H1 (cell line): ENCODE data around the gene UBE2B. TPM values are rescaled to one million over a fixed set of nuclear protein-coding genes. Genes with fewer than 3 reads are reported as not detected.

Experiments used
- CTCF ChIA-PET: fragments of 300-600 bp; sonication (Branson Sonifier 250); formaldehyde crosslinking; loops from one replicate; lab custom pipeline; 2021; ENCODE audit not compliant: partially characterized antibody; lab: Charles Lee
- POLR2A ChIA-PET: fragments of 300-600 bp; sonication (Branson Sonifier 250); formaldehyde crosslinking; loops from one replicate; lab custom pipeline; 2021; ENCODE audit warnings: inconsistent platforms; ENCODE audit not compliant: partially characterized antibody; lab: Charles Lee
- DNase-seq, 2 experiments: peaks; one replicate each; pipeline versions ENCODE4 v3.0.0 to v3.0.0-alpha.2; 2010 to 2022; ENCODE audit warnings: low spot score in 2 of 2, low read depth in 1 of 2, mixed read lengths in 1 of 2
- FAIRE-seq: peaks from 2 replicates; lab custom pipeline; 2011; peaks lifted over from hg19 to GRCh38; lab: Jason Lieb, UNC
- H2AFZ ChIP-seq: 2 replicates; pipeline ENCODE4 v1.8.1; 2012; ENCODE audit warnings: low read length, inconsistent platforms
- H2AK5ac ChIP-seq: 2 replicates; pipeline ENCODE4 v1.6.1; 2013; ENCODE audit warnings: low read depth, low read length
- H2BK120ac ChIP-seq: replicated peaks from 2 replicates; pipeline ENCODE3; 2013; ENCODE audit warnings: low read depth, low read length, inconsistent platforms
- H2BK12ac ChIP-seq: 2 replicates; pipeline ENCODE4 v1.6.1; 2013; ENCODE audit warnings: low read depth, low read length
- H2BK15ac ChIP-seq: 2 replicates; pipeline ENCODE4 v1.6.1; 2013; ENCODE audit warnings: low read length
- H2BK20ac ChIP-seq: 2 replicates; pipeline ENCODE4 v1.6.1; 2013; ENCODE audit warnings: low read length
- H2BK5ac ChIP-seq: 2 replicates; pipeline ENCODE4 v1.6.1; 2013; ENCODE audit warnings: low read depth, low read length
- H3K14ac ChIP-seq: 2 replicates; pipeline ENCODE4 v1.6.1; 2013; ENCODE audit warnings: inconsistent platforms; ENCODE audit not compliant: insufficient read length
- H3K18ac ChIP-seq: 2 replicates; pipeline ENCODE4 v1.6.1; 2013; ENCODE audit warnings: low read length; ENCODE audit errors: extremely low read depth
- H3K23ac ChIP-seq: 2 replicates; pipeline ENCODE4 v1.6.1; 2013; ENCODE audit warnings: inconsistent platforms; ENCODE audit not compliant: insufficient read length
- H3K23me2 ChIP-seq: 2 replicates; pipeline ENCODE4 v1.6.1; 2013; ENCODE audit warnings: low read depth, low read length
- H3K27ac ChIP-seq: 2 replicates; pipeline ENCODE4 v1.6.1; 2011; ENCODE audit warnings: low read depth, low read length, inconsistent platforms
- H3K27me3 ChIP-seq, 4 experiments: replicated peaks in 1 of 4; 1 replicate in 1 of 4; 2 replicates in 3 of 4; pipeline versions ENCODE4 v1.6.1 to v1.8.1; 2011 to 2013; ENCODE audit warnings: low read length in 3 of 4, mild to moderate bottlenecking in 3 of 4, inconsistent platforms in 2 of 4, mixed read lengths in 2 of 4, moderate library complexity in 1 of 4; ENCODE audit not compliant: control insufficient read depth in 3 of 4, insufficient read depth in 3 of 4; ENCODE audit errors: extremely low read depth in 1 of 4
- H3K36me3 ChIP-seq, 4 experiments: 2 replicates each; pipeline versions ENCODE4 v1.6.1 to v1.8.1; 2011 to 2013; ENCODE audit warnings: mild to moderate bottlenecking in 4 of 4, low read length in 3 of 4, moderate library complexity in 2 of 4, control low read depth in 1 of 4, inconsistent platforms in 1 of 4; ENCODE audit not compliant: insufficient read depth in 4 of 4, control insufficient read depth in 2 of 4
- H3K4ac ChIP-seq: replicated peaks from 2 replicates; pipeline ENCODE3; 2013; ENCODE audit warnings: low read length, low read depth, mixed read lengths, inconsistent platforms; ENCODE audit not compliant: insufficient read length
- H3K4me1 ChIP-seq, 4 experiments: replicated peaks in 1 of 4; 1 replicate in 1 of 4; 2 replicates in 3 of 4; pipeline versions ENCODE4 v1.6.1 to v1.8.1; 2011 to 2013; ENCODE audit warnings: low read length in 3 of 4, inconsistent platforms in 2 of 4, mixed read lengths in 1 of 4; ENCODE audit not compliant: insufficient read depth in 4 of 4, control insufficient read depth in 3 of 4
- H3K4me2 ChIP-seq, 2 experiments: 2 replicates each; pipeline versions ENCODE4 v1.6.1 to v1.8.1; 2011 to 2013; ENCODE audit warnings: low read depth in 2 of 2, low read length in 2 of 2, control low read depth in 1 of 2, inconsistent platforms in 1 of 2, mild to moderate bottlenecking in 1 of 2; ENCODE audit not compliant: insufficient read depth in 1 of 2
- H3K4me3 ChIP-seq, 4 experiments: fragments of 200-600, 300-600 bp in 1 of 4; sonication (generic), shearing (Covaris generic), sonication (Bioruptor Twin) in 1 of 4; 2 replicates each; pipeline versions ENCODE4 v1.5.1 to v1.8.1; 2011 to 2016; ENCODE audit warnings: low read length in 4 of 4, low read depth in 3 of 4, control low read depth in 2 of 4, inconsistent platforms in 2 of 4, mild to moderate bottlenecking in 2 of 4, mixed read lengths in 1 of 4, moderate library complexity in 1 of 4; ENCODE audit not compliant: insufficient read depth in 2 of 4; ENCODE audit errors: extremely low read depth in 1 of 4
- H3K56ac ChIP-seq: replicated peaks from 2 replicates; pipeline ENCODE3; 2013; ENCODE audit warnings: low read depth, mild to moderate bottlenecking, mixed read lengths, low read length, inconsistent platforms; ENCODE audit not compliant: insufficient read length
- H3K79me1 ChIP-seq: 2 replicates; pipeline ENCODE4 v1.6.1; 2013; ENCODE audit warnings: low read depth, low read length, control low read depth
- H3K79me2 ChIP-seq, 2 experiments: 2 replicates each; pipeline versions ENCODE4 v1.6.1 to v1.8.1; 2012 to 2013; ENCODE audit warnings: low read length in 2 of 2, mild to moderate bottlenecking in 2 of 2, inconsistent platforms in 1 of 2; ENCODE audit not compliant: insufficient read depth in 2 of 2, control insufficient read depth in 1 of 2
- H3K9ac ChIP-seq, 4 experiments: replicated peaks in 1 of 4; 1 replicate in 1 of 4; 2 replicates in 3 of 4; pipeline versions ENCODE4 v1.6.1 to v1.8.1; 2011 to 2013; ENCODE audit warnings: low read depth in 3 of 4, low read length in 3 of 4, control low read depth in 2 of 4, mild to moderate bottlenecking in 2 of 4, moderate library complexity in 2 of 4, inconsistent platforms in 1 of 4; ENCODE audit errors: extremely low read depth in 1 of 4
- H3K9me3 ChIP-seq, 2 experiments: 2 replicates each; pipeline versions ENCODE4 v1.6.1 to v1.8.1; 2012 to 2013; ENCODE audit warnings: mild to moderate bottlenecking in 2 of 2, moderate library complexity in 2 of 2, control low read depth in 1 of 2, inconsistent platforms in 1 of 2, low read depth in 1 of 2, low read length in 1 of 2, mixed read lengths in 1 of 2; ENCODE audit not compliant: insufficient read depth in 2 of 2
- H4K20me1 ChIP-seq, 2 experiments: replicated peaks in 1 of 2; 2 replicates each; pipeline versions ENCODE3 to v1.8.1; 2011 to 2013; ENCODE audit warnings: inconsistent platforms in 2 of 2, low read length in 2 of 2, mild to moderate bottlenecking in 1 of 2; ENCODE audit not compliant: insufficient read depth in 2 of 2, control insufficient read depth in 1 of 2
- H4K5ac ChIP-seq: 2 replicates; pipeline ENCODE4 v1.6.1; 2013; ENCODE audit warnings: low read length, low read depth, mixed read lengths, inconsistent platforms; ENCODE audit not compliant: insufficient read length
- H4K8ac ChIP-seq: 2 replicates; pipeline ENCODE4 v1.8.0; 2013; ENCODE audit warnings: mild to moderate bottlenecking, moderate library complexity, low read length, inconsistent platforms; ENCODE audit not compliant: insufficient read depth; ENCODE audit errors: extremely low read depth
- H4K91ac ChIP-seq: replicated peaks from 2 replicates; pipeline ENCODE3; 2013; ENCODE audit warnings: low read length, mixed read lengths, inconsistent platforms; ENCODE audit not compliant: insufficient read length
- CBX5 ChIP-seq: fragments of 300-800, 300-1000 bp; sonication (generic); IDR thresholded peaks from 2 replicates; pipeline ENCODE4 v1.7.1; 2016; ENCODE audit warnings: antibody characterized with exemption, low read length, low read depth
- CREB1 ChIP-seq: IDR thresholded peaks from 2 replicates; pipeline ENCODE4 v1.6.1; 2012; ENCODE audit warnings: inconsistent platforms
- FOSL1 ChIP-seq: IDR thresholded peaks from 2 replicates; pipeline ENCODE4 v1.6.1; 2011; ENCODE audit warnings: mild to moderate bottlenecking, low read depth, low read length, moderate library complexity; ENCODE audit not compliant: insufficient read depth
- GTF2F1 ChIP-seq: IDR thresholded peaks from 2 replicates; pipeline ENCODE4 v1.6.1; 2012; ENCODE audit warnings: low read depth, low read length, improper control_type of control experiment, borderline replicate concordance
- HDAC2 ChIP-seq, 2 experiments: fragments of 300-600 bp in 1 of 2; sonication (generic) in 1 of 2; IDR thresholded peaks; 2 replicates each; pipeline ENCODE4 v1.6.1; 2011 to 2012; ENCODE audit warnings: low read depth in 2 of 2, low read length in 2 of 2, mild to moderate bottlenecking in 2 of 2, moderate library complexity in 2 of 2, borderline replicate concordance in 1 of 2, inconsistent platforms in 1 of 2
- JUN ChIP-seq: IDR thresholded peaks from 2 replicates; pipeline ENCODE4 v1.6.1; 2011; ENCODE audit warnings: low read depth, mild to moderate bottlenecking, improper control_type of control experiment, low read length
- MAFK ChIP-seq: IDR thresholded peaks from 2 replicates; pipeline ENCODE4 v1.6.1; 2012; ENCODE audit warnings: low read depth, mild to moderate bottlenecking, improper control_type of control experiment, low read length
- POLR2AphosphoS5 ChIP-seq: IDR thresholded peaks from 2 replicates; pipeline ENCODE4 v1.6.1; 2011; ENCODE audit warnings: low read depth, low read length
- RAD21 ChIP-seq, 2 experiments: IDR thresholded peaks in 1 of 2; conservative IDR thresholded peaks in 1 of 2; 2 replicates each; pipeline ENCODE4 v1.6.1; 2011; ENCODE audit warnings: low read depth in 2 of 2, low read length in 2 of 2, improper control_type of control experiment in 1 of 2, inconsistent platforms in 1 of 2, mild to moderate bottlenecking in 1 of 2, moderate library complexity in 1 of 2
- RFX5 ChIP-seq: IDR thresholded peaks from 2 replicates; pipeline ENCODE4 v1.6.1; 2011; ENCODE audit warnings: low read depth, low read length, improper control_type of control experiment, borderline replicate concordance
- SP4 ChIP-seq: IDR thresholded peaks from 2 replicates; pipeline ENCODE4 v1.6.1; 2012; ENCODE audit warnings: low read length, inconsistent platforms
- SUZ12 ChIP-seq: fragments of 200-600 bp; sonication (generic); IDR thresholded peaks from 2 replicates; pipeline ENCODE4 v1.6.1; 2012; ENCODE audit warnings: mild to moderate bottlenecking, inconsistent platforms, low read length, moderate library complexity, mixed read lengths
- TAF1 ChIP-seq: IDR thresholded peaks from 2 replicates; pipeline ENCODE4 v1.6.1; 2011; ENCODE audit warnings: mild to moderate bottlenecking, low read depth, low read length
- TAF7 ChIP-seq: optimal IDR thresholded peaks from 2 replicates; pipeline ENCODE3; 2011; ENCODE audit warnings: low read depth, mild to moderate bottlenecking, inconsistent platforms, low read length, moderate library complexity, borderline replicate concordance
- WGBS, 2 experiments: shearing (Covaris generic) in 1 of 2; methylation state at CpG; one replicate each; pipeline versions ENCODE4 v1.1.6 to v1.1.7; 2013 to 2015; ENCODE audit warnings: low lambda C conversion rate in 2 of 2, mixed read lengths in 2 of 2, inconsistent platforms in 1 of 2, low coverage in 1 of 2, missing lambda C conversion rate in 1 of 2; ENCODE audit not compliant: insufficient replicate concordance in 2 of 2, insufficient coverage in 1 of 2, insufficient read length in 1 of 2; ENCODE audit errors: extremely low coverage in 1 of 2, missing lambda C conversion rate in 1 of 2; 5-methylcytosine and 5-hydroxymethylcytosine counted together
- polyA plus RNA-seq, 7 experiments: library from polyadenylated mRNA; depleted of rRNA in 3 of 7; stranded (reverse) in 5 of 7; unstranded in 2 of 7; fragments of >200 nt in 5 of 7; fragments of 200-250 nt in 2 of 7; gene quantifications; 1 replicate in 5 of 7; 2 replicates in 1 of 7; 4 replicates in 1 of 7; pipeline versions ENCODE4 v1.2.1 to v1.2.3, GENCODE V29; 2011 to 2013; ENCODE audit warnings: missing spikeins in 2 of 7, mixed read lengths in 2 of 7
- total RNA-seq: library from RNA; stranded (reverse); fragmentation: NEBNext Ultra II Directional; extraction: Animal tissue kit (Norgen Biotek cat#: 25700); gene quantifications from 2 replicates; pipeline ENCODE4 v1.2.1, GENCODE V29; 2021

The UBE2B gene
- total and polyA plus RNA-seq, 2 of the 8 experiments (the other 6 are each of a cell fraction or from before 2014, with no cell fraction given), result 15.9 to 46.8 TPM

DNA sequence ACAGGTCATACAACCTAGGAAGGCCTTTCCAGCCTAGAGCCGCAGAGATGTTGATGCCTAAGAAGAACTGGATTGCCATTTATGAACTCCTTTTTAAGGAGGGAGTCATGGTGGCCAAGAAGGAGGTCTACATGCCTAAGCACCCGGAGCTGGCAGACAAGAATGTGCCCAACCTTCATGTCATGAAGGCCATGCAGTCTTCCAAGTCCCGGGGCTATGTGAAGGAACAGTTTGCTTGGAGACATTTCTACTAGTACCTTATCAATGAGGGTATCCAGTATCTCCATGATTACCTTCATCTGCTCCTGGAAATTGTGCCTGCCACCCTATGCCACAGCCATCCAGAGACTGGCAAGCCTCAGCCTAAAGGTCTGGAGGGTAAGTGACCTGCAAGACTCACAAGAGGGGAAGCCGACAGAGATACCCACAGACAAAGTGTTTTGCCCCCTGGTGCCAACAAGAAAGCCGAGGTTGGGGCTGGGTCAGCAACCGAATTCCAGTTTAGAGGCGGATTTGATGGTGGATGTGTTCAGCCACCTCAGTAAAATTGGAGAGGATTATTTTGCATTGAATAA is 51.5 kb downstream of the UBE2B start:
- H3K4me2 ChIP-seq, result no peak overlapping the region
- no peak overlapping the region for H3K14ac ChIP-seq
- no peak overlapping the region for H2AK5ac ChIP-seq
- no peak overlapping the region for H3K27ac ChIP-seq
- H3K18ac ChIP-seq, result no peak overlapping the region; the same call in 1 of the 2 replicates
- FAIRE-seq (no peak), DNase-seq (no peak)
- H4K5ac ChIP-seq, result no peak overlapping the region
- no peak overlapping the region for H3K4me3 ChIP-seq
- no peaks in the 10 kb centered on the region for H3K27me3 ChIP-seq
- H3K23me2 ChIP-seq, result no peaks in the 10 kb centered on the region
- whole genome bisulfite sequencing, 2 experiments, result 91% methylated on average over 7 of the region's 7 CpGs; no CpG with 5 or more reads in 1 of the 2 experiments
- no peak overlapping the region for H2BK5ac ChIP-seq
- no peak overlapping the region for H3K23ac ChIP-seq
- H2BK20ac ChIP-seq, result no peak overlapping the region
- no peak overlapping the region for H2BK12ac ChIP-seq
- H4K8ac ChIP-seq, result no peak overlapping the region
- H4K91ac ChIP-seq, result no peak overlapping the region
- H3K4ac ChIP-seq, result no peak overlapping the region
- POLR2A ChIA-PET, result interaction anchor here (1.3 kb wide), 1 partner anchor 43 kb away, joined by 3 read pairs; no protein-coding TSS in a partner anchor
- H3K56ac ChIP-seq, result no peak overlapping the region
- H4K20me1 ChIP-seq, result no peaks in the 10 kb centered on the region
- H3K9ac ChIP-seq, result no peak overlapping the region
- H3K36me3 ChIP-seq, result no peaks in the 10 kb centered on the region
- no peaks in the 10 kb centered on the region for H3K79me1 ChIP-seq
- CTCF ChIA-PET, result interaction anchor here (0.7 to 7.8 kb wide), 3 partner anchors 10 to 164 kb away, joined by 3 to 91 read pairs (median 3); partner anchors contain the start of gene CDKN2AIPNL
- H3K79me2 ChIP-seq, result no peaks in the 10 kb centered on the region
- no peaks in the 10 kb centered on the region for H3K9me3 ChIP-seq
- H3K4me1 ChIP-seq, result peaks cover 0 to 7% (median 0%) of the 10 kb centered on the region in 4 experiments; a peak in 3 of 7 replicates
- no peak overlapping the region for H2BK15ac ChIP-seq
- no peak overlapping the region; the same call in 1 of the 2 replicates for H2AFZ ChIP-seq
- no peak overlapping the region for H2BK120ac ChIP-seq
- TF ChIP-seq SUZ12 (no peak), MAFK (no peak), POLR2AphosphoS5 (no peak), TAF7 (no peak), CREB1 (no peak), GTF2F1 (no peak), TAF1 (no peak), FOSL1 (no peak), RFX5 (no peak), SP4 (no peak), RAD21 (IDR thresholded peaks at IDR 0.05 in 1 of 2, conservative IDR thresholded peaks at IDR 0.05 in 1 of 2; ENCODE audit: low read depth in 2 of 2, low read length in 2 of 2) (no peak), HDAC2 (IDR thresholded peaks at IDR 0.05; ENCODE audit: borderline replicate concordance in 1 of 2, low read depth in 2 of 2, low read length in 2 of 2) (no peak), CBX5 (no peak), JUN (no peak)
